Trophoblast cell (in vitro differentiated cells and primary cell): Measurements from ENCODE around the gene PCSK6.

ENCODE experiments used
- DNase-seq, 2 donors: peaks; one replicate each; pipeline ENCODE4 v3.0.0-alpha.2; 2016
- H2AFZ ChIP-seq: 2 replicates; pipeline ENCODE4 v1.6.1; 2013; ENCODE audit warnings: low read length, moderate library complexity, mild to moderate bottlenecking; ENCODE audit not compliant: insufficient read depth, poor library complexity
- H2AK5ac ChIP-seq: 2 replicates; pipeline ENCODE4 v1.6.1; 2013; ENCODE audit warnings: mild to moderate bottlenecking, low read length
- H2BK120ac ChIP-seq: 2 replicates; pipeline ENCODE4 v1.6.1; 2013; ENCODE audit warnings: low read length, mild to moderate bottlenecking, moderate library complexity; ENCODE audit not compliant: insufficient read depth, poor library complexity
- H2BK12ac ChIP-seq: 2 replicates; pipeline ENCODE4 v1.6.1; 2013; ENCODE audit warnings: mild to moderate bottlenecking, low read length, moderate library complexity
- H2BK5ac ChIP-seq: 2 replicates; pipeline ENCODE4 v1.6.1; 2013; ENCODE audit warnings: low read length, low read depth, moderate library complexity, mild to moderate bottlenecking; ENCODE audit not compliant: poor library complexity
- H3K14ac ChIP-seq: 2 replicates; pipeline ENCODE4 v1.6.1; 2013; ENCODE audit warnings: mild to moderate bottlenecking, low read length
- H3K18ac ChIP-seq: 2 replicates; pipeline ENCODE4 v1.6.1; 2013; ENCODE audit warnings: mild to moderate bottlenecking, low read length
- H3K23ac ChIP-seq: 2 replicates; pipeline ENCODE4 v1.6.1; 2013; ENCODE audit warnings: low read length
- H3K27ac ChIP-seq: 2 replicates; pipeline ENCODE4 v1.5.1; 2013; ENCODE audit warnings: low read depth, mild to moderate bottlenecking, inconsistent platforms, low read length, moderate library complexity
- H3K27me3 ChIP-seq: 2 replicates; pipeline ENCODE4 v1.6.1; 2013; ENCODE audit warnings: inconsistent platforms, mild to moderate bottlenecking, low read length, moderate library complexity; ENCODE audit not compliant: insufficient read depth
- H3K36me3 ChIP-seq, 2 experiments: 1 replicate in 1 of 2; 2 replicates in 1 of 2; pipeline ENCODE4 v1.6.1; 2013; ENCODE audit warnings: low read length in 2 of 2, mild to moderate bottlenecking in 2 of 2, moderate library complexity in 1 of 2; ENCODE audit not compliant: insufficient read depth in 2 of 2, control insufficient read depth in 1 of 2
- H3K4ac ChIP-seq: 2 replicates; pipeline ENCODE4 v1.6.1; 2013; ENCODE audit warnings: low read depth, mild to moderate bottlenecking, low read length, moderate library complexity
- H3K4me1 ChIP-seq, 2 experiments: 1 replicate in 1 of 2; 2 replicates in 1 of 2; pipeline ENCODE4 v1.6.1; 2013; ENCODE audit warnings: low read length in 2 of 2, mild to moderate bottlenecking in 2 of 2, moderate library complexity in 1 of 2; ENCODE audit not compliant: insufficient read depth in 2 of 2, control insufficient read depth in 1 of 2
- H3K4me2 ChIP-seq: 2 replicates; pipeline ENCODE4 v1.6.1; 2013; ENCODE audit warnings: inconsistent platforms, mild to moderate bottlenecking, low read length, moderate library complexity
- H3K4me3 ChIP-seq: 2 replicates; pipeline ENCODE4 v1.5.1; 2013; ENCODE audit warnings: mild to moderate bottlenecking, low read depth, low read length, inconsistent platforms
- H3K79me1 ChIP-seq: one replicate; pipeline ENCODE4 v1.6.1; 2013; ENCODE audit warnings: low read length
- H3K79me2 ChIP-seq: 2 replicates; pipeline ENCODE4 v1.6.1; 2013; ENCODE audit warnings: low read length, mild to moderate bottlenecking; ENCODE audit not compliant: control insufficient read depth, insufficient read depth, poor library complexity
- H3K9ac ChIP-seq: 2 replicates; pipeline ENCODE4 v1.6.1; 2013; ENCODE audit warnings: mild to moderate bottlenecking, low read length
- H3K9me3 ChIP-seq: 2 replicates; pipeline ENCODE4 v1.6.1; 2013; ENCODE audit warnings: low read depth, mild to moderate bottlenecking, control low read depth, inconsistent platforms, low read length; ENCODE audit not compliant: insufficient read depth
- H4K12ac ChIP-seq: 2 replicates; pipeline ENCODE4 v1.6.1; 2013; ENCODE audit warnings: low read depth, mild to moderate bottlenecking, low read length, moderate library complexity
- H4K8ac ChIP-seq: 2 replicates; pipeline ENCODE4 v1.6.1; 2013; ENCODE audit warnings: low read depth, mild to moderate bottlenecking, low read length, moderate library complexity
- H4K91ac ChIP-seq: one replicate; pipeline ENCODE4 v1.6.1; 2013; ENCODE audit warnings: low read depth, mild to moderate bottlenecking, low read length, moderate library complexity
- WGBS: extraction: QIAGEN DNeasy Blood & Tissue Kit; methylation state at CpG from one replicate; pipeline ENCODE4 v1.1.7; 2013; ENCODE audit warnings: missing lambda C conversion rate; ENCODE audit not compliant: insufficient read length, insufficient coverage; ENCODE audit errors: extremely low coverage; 5-methylcytosine and 5-hydroxymethylcytosine counted together

Gene PCSK6

GRCh38 chr15:101381671-101382212 lies 107.8 kb downstream of the PCSK6 start:
- H3K36me3 ChIP-seq, result no peaks in the 10 kb centered on the region
- H4K12ac ChIP-seq, result no peak overlapping the region
- DNase-seq, result no peak
- H3K4ac ChIP-seq, result no peak overlapping the region
- H3K79me2 ChIP-seq, result no peaks in the 10 kb centered on the region
- no CpG with 5 or more reads among the region's 14 CpGs for WGBS
- no peak overlapping the region for H3K18ac ChIP-seq
- no peaks in the 10 kb centered on the region for H3K27me3 ChIP-seq
- H3K4me2 ChIP-seq, result no peak overlapping the region
- H2AFZ ChIP-seq, result no peak overlapping the region
- H2BK5ac ChIP-seq, result no peak overlapping the region
- H3K14ac ChIP-seq, result no peak overlapping the region
- no peak overlapping the region for H3K9ac ChIP-seq
- no peaks in the 10 kb centered on the region for H3K79me1 ChIP-seq
- H3K27ac ChIP-seq, result no peak overlapping the region
- no peak overlapping the region for H2BK120ac ChIP-seq
- peaks cover 0 to 3% of the 10 kb centered on the region in 2 experiments for H3K4me1 ChIP-seq
- H2AK5ac ChIP-seq, result no peak overlapping the region
- no peak overlapping the region for H4K8ac ChIP-seq
- H3K23ac ChIP-seq, result no peak overlapping the region
- H2BK12ac ChIP-seq, result no peak overlapping the region
- H3K9me3 ChIP-seq, result no peaks in the 10 kb centered on the region
- H3K4me3 ChIP-seq, result no peak overlapping the region
- no peak overlapping the region for H4K91ac ChIP-seq

GRCh38 chr15:101380146-101380545 lies 109.4 kb downstream of the PCSK6 start:
- no peak overlapping the region for H2BK12ac ChIP-seq
- no peaks in the 10 kb centered on the region for H3K79me2 ChIP-seq
- H3K14ac ChIP-seq, result no peak overlapping the region
- no peak for DNase-seq
- no peak overlapping the region for H2AFZ ChIP-seq
- H3K4me1 ChIP-seq, result peaks cover 0 to 3% of the 10 kb centered on the region in 2 experiments
- no peak overlapping the region for H2BK120ac ChIP-seq
- H3K23ac ChIP-seq, result no peak overlapping the region
- H4K91ac ChIP-seq, result no peak overlapping the region
- WGBS, result no CpG with 5 or more reads among the region's 15 CpGs
- no peak overlapping the region for H3K9ac ChIP-seq
- no peaks in the 10 kb centered on the region for H3K9me3 ChIP-seq
- no peak overlapping the region for H3K4me2 ChIP-seq
- H3K27me3 ChIP-seq, result no peaks in the 10 kb centered on the region
- no peak overlapping the region for H2AK5ac ChIP-seq
- no peak overlapping the region for H3K27ac ChIP-seq
- H3K36me3 ChIP-seq, result no peaks in the 10 kb centered on the region
- no peak overlapping the region for H3K18ac ChIP-seq
- no peak overlapping the region for H4K8ac ChIP-seq
- H2BK5ac ChIP-seq, result no peak overlapping the region
- H3K4me3 ChIP-seq, result no peak overlapping the region
- H3K4ac ChIP-seq, result no peak overlapping the region
- H3K79me1 ChIP-seq, result no peaks in the 10 kb centered on the region
- no peak overlapping the region for H4K12ac ChIP-seq

- Histone ChIP-seq H4K8ac (no peak overlapping the region), H2AK5ac (no peak overlapping the region), H3K27ac (no peak overlapping the region), H3K14ac (no peak overlapping the region), H3K18ac (no peak overlapping the region), H2BK120ac (no peak overlapping the region), H3K27me3 (no peaks in the 10 kb centered on the region), H3K4me2 (no peak overlapping the region), H3K4me1 (peaks cover 0 to 3% of the 10 kb centered on the region in 2 experiments), H3K4me3 (no peak overlapping the region), H3K79me1 (no peaks in the 10 kb centered on the region), H2AFZ (no peak overlapping the region), H3K23ac (no peak overlapping the region), H4K91ac (no peak overlapping the region), H3K36me3 (no peaks in the 10 kb centered on the region), H4K12ac (no peak overlapping the region), H3K4ac (no peak overlapping the region), H2BK12ac (no peak overlapping the region), H2BK5ac (no peak overlapping the region), H3K9ac (no peak overlapping the region), H3K9me3 (no peaks in the 10 kb centered on the region), H3K79me2 (no peaks in the 10 kb centered on the region)
- WGBS, result no CpG with 5 or more reads among the region's 15 CpGs
- DNase-seq, result no peak
Observed at GRCh38 chr15:101379647-101380046, 109.9 kb downstream of the PCSK6 start.

GRCh38 chr15:101378879-101379278 lies 110.6 kb downstream of the PCSK6 start:
- Histone ChIP-seq H2BK120ac (no peak overlapping the region), H3K27ac (no peak overlapping the region), H3K79me1 (no peaks in the 10 kb centered on the region), H2AK5ac (no peak overlapping the region), H2BK5ac (no peak overlapping the region), H3K18ac (no peak overlapping the region), H3K9ac (no peak overlapping the region), H3K4ac (no peak overlapping the region), H2AFZ (no peak overlapping the region), H4K91ac (no peak overlapping the region), H3K4me3 (no peak overlapping the region), H3K4me1 (no peaks in the 10 kb centered on the region), H2BK12ac (no peak overlapping the region), H4K8ac (no peak overlapping the region), H4K12ac (no peak overlapping the region), H3K23ac (no peak overlapping the region), H3K36me3 (no peaks in the 10 kb centered on the region), H3K4me2 (no peak overlapping the region), H3K9me3 (no peaks in the 10 kb centered on the region), H3K14ac (no peak overlapping the region), H3K27me3 (no peaks in the 10 kb centered on the region), H3K79me2 (no peaks in the 10 kb centered on the region)
- no CpG with 5 or more reads among the region's 13 CpGs for WGBS
- DNase-seq, result no peak
